GDM1 (cell line): ENCODE measurements around the gene MTX1.
A peak's percentile ranks its signal among the peaks of the same experiment; 100 is the strongest.
"Not testable (repeated sequence)": the region's sequence is repeated elsewhere in the genome, so short reads cannot be mapped to it uniquely, and the experiment has no call there.

Experiments
- DNase-seq: peaks from one replicate; lab custom pipeline; 2025; lab: John Stamatoyannopoulos, UW

MTX1 gene

GRCh38 chr1:155208541-155209311 lies at the start of gene MTX1:
Gene MTX1, plus strand, starts transcription at chr1:155208695. Its CDS starts 110 bp downstream, at chr1:155208805.
- peak; percentile 51 for DNase-seq

- DNase-seq: no peak
Measured at GRCh38 chr1:155158991-155159390, 49.5 kb upstream of the MTX1 start.

GRCh38 chr1:155160128-155160527 lies 48.4 kb upstream of the MTX1 start:
- DNase-seq: no peak

- DNase-seq: not testable (repeated sequence)
Measured at GRCh38 chr1:155162631-155163030, 45.9 kb upstream of the MTX1 start.

- DNase-seq: not testable (repeated sequence)
Measured at GRCh38 chr1:155163785-155164184, 44.7 kb upstream of the MTX1 start.

GRCh38 chr1:155164625-155165024 lies 43.9 kb upstream of the MTX1 start:
- DNase-seq: not testable (repeated sequence)

GRCh38 chr1:155166051-155166470 lies 42.4 kb upstream of the MTX1 start:
- DNase-seq: no peak

- peak; percentile 83 for DNase-seq
Measured at GRCh38 chr1:155166471-155167165, 41.9 kb upstream of the MTX1 start.

GRCh38 chr1:155167166-155168104 lies 41.1 kb upstream of the MTX1 start:
- DNase-seq: peak; percentile 83

GRCh38 chr1:155168105-155168445 lies 40.4 kb upstream of the MTX1 start:
- DNase-seq: not testable (repeated sequence)

GRCh38 chr1:155168456-155169210 lies 39.9 kb upstream of the MTX1 start:
- DNase-seq: no peak

GRCh38 chr1:155169541-155169940 lies 39.0 kb upstream of the MTX1 start:
- no peak for DNase-seq

- DNase-seq: no peak
Measured at GRCh38 chr1:155170101-155170785, 38.3 kb upstream of the MTX1 start.

- no peak for DNase-seq
Measured at GRCh38 chr1:155170806-155171205, 37.7 kb upstream of the MTX1 start.

GRCh38 chr1:155171836-155172731 lies 36.4 kb upstream of the MTX1 start:
- DNase-seq: no peak

GRCh38 chr1:155172732-155173477 lies 35.6 kb upstream of the MTX1 start, which contains the start of gene KRTCAP2:
Gene KRTCAP2, minus strand, starts transcription at chr1:155173304. Its CDS starts 80 bp downstream, at chr1:155173224.
- DNase-seq: peak; percentile 92

- DNase-seq: peak; percentile 50
Measured at GRCh38 chr1:155173478-155174323, 34.8 kb upstream of the MTX1 start, which contains the start of gene TRIM46. Gene TRIM46, plus strand, starts transcription at chr1:155173849. Its CDS starts 118 bp downstream, at chr1:155173967.
